Raji (cell line): Measurements from ENCODE around the gene SEC14L1.

Source experiments
- POLR2A ChIP-seq: IDR thresholded peaks from 2 replicates; pipeline ENCODE4 v1.6.1; 2011; ENCODE audit warnings: low read depth, low read length, control low read depth; ENCODE audit not compliant: insufficient read depth

The SEC14L1 gene

GRCh38 chr17:77210946-77211541 is 70.3 kb downstream of the SEC14L1 start:
- no peak for TF ChIP-seq POLR2A

DNA sequence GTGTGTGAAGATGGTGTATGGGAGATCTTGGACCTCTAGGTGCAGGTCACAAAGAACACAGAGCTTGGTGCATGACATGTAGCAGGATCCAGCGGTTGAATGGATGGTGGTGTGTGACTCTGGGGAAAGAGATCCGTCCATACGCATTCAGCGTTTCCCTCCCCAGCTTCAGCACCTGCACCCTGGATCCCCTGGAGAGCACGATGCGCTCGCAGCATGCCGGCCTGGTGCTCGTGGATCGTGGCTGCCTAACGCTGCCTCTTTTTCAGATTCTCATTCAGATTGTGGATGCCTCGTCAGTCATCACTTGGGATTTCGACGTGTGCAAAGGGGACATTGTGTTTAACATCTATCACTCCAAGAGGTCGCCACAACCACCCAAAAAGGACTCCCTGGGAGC is 70.9 kb downstream of the SEC14L1 start:
- TF ChIP-seq POLR2A: no peak

DNA sequence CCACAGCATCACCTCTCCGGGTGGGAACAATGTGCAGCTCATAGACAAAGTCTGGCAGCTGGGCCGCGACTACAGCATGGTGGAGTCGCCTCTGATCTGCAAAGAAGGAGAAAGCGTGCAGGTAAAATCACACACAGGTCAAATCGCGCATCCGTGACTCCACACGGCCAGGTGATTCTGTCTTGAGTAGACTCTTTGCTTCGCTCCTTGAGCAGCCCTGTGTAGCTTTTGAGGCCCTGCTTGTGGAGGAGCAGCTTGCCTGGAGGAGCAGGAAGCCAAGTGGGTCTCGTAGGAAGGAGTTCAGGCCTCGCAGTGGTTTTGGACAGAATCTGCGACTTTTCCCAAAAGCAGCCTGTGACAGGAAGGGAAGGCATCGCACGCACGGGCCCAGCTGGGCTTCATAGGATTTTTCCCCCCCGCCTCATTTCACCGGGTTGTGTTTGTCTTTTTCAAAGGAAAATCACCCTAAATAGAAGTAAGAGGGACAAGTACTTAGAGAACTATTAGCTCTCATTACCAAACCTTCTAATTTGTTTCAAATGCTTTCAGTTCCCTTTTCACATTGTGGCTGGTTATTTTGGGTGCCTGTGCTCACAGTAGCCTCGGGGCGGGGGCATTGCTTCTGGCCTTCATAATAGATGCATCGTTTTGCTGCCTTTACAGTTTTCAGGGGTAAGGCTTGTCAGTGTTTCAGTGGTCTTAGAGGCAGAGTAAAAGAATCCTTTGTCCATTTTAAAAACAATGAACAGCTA is 71.5 kb downstream of the SEC14L1 start:
- TF ChIP-seq POLR2A: no peak

- TF ChIP-seq POLR2A: no peak
These were observed 72.3 kb downstream of the SEC14L1 start for GRCh38 chr17:77212833-77213777.

DNA sequence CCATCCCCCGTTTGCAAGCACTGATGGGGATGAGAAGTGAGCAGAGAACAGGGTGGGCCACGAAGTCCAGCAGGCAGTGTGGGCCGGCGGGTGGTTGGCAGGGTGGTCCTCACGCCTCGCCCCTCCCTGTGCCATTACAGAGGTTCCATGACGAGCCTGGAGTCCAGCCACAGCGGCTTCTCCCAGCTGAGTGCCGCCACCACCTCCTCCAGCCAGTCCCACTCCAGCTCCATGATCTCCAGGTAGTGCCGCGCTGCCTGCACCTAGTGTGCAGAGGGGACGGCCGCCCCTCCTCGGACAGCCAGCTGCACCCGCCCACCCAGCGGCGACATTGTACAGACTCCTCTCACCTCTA is 73.0 kb downstream of the SEC14L1 start:
- no peak for TF ChIP-seq POLR2A

GRCh38 chr17:77214328-77214727 is 73.6 kb downstream of the SEC14L1 start:
- TF ChIP-seq POLR2A: no peak

DNA sequence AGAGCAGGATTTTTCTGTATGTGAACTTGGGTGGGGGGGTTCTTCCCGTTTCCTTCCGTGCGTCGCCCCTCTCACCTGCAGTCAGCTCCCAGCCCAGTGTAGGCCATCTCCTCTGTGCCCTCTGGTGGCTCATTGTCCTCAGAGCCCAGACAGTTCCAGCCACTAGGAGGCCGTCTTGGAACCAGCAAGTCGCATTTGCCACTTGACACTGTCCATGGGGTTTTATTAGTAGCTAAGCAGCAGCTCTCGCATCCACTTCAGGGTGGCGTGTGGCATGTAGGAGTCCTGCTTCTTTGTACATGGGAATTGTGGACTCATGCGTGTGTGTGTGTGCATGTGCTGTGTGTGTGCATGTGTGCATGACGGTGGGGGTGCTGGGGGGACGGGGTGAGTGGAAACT is 74.0 kb downstream of the SEC14L1 start:
- no peak for TF ChIP-seq POLR2A

- no peak for TF ChIP-seq POLR2A
These were observed 74.5 kb downstream of the SEC14L1 start for GRCh38 chr17:77215281-77215680.

- TF ChIP-seq POLR2A: no peak
These were observed 75.7 kb downstream of the SEC14L1 start for GRCh38 chr17:77216486-77216885.

DNA sequence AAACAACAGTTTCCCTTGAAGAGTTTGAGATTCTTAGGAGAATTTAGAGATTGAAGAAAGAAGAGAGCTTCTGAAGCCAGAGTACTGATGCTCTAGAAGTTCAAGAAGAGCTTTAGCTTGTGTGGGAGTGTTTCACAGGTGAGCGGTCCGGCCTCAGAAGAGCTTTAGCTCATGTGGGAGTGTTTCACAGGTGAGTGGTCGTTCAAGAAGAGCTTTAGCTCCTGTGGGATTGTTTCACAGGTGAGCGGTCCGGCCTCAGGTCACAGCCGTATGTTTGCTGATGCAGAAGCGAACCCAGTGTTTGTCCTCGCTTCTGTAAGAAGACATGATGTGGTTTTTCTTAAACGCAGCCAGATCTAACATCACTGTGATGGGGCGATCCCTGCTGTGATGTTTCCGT is 76.4 kb downstream of the SEC14L1 start:
- TF ChIP-seq POLR2A: no peak

- no peak for TF ChIP-seq POLR2A
These were observed 76.8 kb downstream of the SEC14L1 start for GRCh38 chr17:77217566-77217965.

GRCh38 chr17:77218902-77219301 is 78.1 kb downstream of the SEC14L1 start:
- no peak for TF ChIP-seq POLR2A

GRCh38 chr17:77222356-77222755 is 81.6 kb downstream of the SEC14L1 start:
- TF ChIP-seq POLR2A: no peak

- no peak for TF ChIP-seq POLR2A
These were observed 83.1 kb downstream of the SEC14L1 start for GRCh38 chr17:77223642-77224420.

DNA sequence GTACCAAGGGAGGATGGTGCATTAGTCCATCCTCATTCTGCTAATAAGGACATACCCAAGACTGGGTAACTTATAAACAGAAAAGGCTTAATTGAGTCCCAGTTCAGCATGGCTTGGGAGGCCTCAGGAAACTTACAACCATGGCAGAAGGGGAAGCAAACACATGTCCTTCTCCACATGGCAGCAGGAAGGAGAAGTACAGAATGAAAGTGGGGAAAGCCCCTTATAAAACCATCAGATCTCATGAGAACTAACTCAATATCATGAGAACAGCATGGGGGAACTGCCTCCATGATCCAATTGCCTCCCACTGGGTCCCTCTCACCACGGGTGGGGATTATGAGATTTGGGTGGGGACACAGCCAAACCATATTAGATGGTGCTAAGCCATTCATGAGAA is 84.5 kb downstream of the SEC14L1 start:
- TF ChIP-seq POLR2A: no peak

DNA sequence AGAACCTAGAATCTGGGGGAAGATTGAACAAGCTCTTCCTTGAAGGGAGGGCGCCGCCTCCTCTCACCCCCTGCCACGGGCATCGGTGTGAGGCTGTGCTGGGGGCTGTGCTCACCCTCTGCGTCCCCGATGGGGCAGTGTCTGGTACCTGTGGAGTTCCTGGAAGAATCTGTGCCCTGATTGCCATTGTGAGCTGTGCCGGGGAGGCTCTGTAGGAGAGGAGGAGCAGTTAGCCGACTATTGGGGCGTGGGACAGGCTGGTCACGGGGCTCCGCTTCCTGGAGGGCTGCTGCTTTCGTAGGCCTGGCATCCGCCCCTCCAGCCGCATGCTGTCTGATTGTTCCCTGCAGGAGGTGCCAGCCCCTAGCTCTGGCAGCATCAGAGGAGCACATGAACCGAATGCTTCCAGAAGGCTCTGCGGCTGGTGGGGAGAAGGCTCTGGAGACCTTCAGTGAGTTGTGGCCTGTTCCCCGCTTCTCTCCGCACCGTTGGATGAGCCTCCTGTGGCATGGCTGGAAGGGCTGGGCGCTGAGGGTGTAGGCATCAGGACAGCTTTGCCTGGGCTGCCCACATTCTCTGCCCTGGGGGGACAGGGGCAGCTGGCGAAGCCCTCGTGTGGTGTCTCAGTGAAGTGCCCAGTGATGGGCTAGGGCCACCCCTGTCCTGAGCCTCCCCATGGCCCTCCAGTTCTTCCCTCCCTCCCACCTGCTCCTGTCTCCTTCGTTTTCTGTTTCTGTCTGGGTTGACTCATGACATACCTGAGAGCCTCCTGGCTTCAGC is 86.9 kb downstream of the SEC14L1 start:
- TF ChIP-seq POLR2A: no peak
